ENCODE results near the gene RHOD.

RHOD gene

DNA sequence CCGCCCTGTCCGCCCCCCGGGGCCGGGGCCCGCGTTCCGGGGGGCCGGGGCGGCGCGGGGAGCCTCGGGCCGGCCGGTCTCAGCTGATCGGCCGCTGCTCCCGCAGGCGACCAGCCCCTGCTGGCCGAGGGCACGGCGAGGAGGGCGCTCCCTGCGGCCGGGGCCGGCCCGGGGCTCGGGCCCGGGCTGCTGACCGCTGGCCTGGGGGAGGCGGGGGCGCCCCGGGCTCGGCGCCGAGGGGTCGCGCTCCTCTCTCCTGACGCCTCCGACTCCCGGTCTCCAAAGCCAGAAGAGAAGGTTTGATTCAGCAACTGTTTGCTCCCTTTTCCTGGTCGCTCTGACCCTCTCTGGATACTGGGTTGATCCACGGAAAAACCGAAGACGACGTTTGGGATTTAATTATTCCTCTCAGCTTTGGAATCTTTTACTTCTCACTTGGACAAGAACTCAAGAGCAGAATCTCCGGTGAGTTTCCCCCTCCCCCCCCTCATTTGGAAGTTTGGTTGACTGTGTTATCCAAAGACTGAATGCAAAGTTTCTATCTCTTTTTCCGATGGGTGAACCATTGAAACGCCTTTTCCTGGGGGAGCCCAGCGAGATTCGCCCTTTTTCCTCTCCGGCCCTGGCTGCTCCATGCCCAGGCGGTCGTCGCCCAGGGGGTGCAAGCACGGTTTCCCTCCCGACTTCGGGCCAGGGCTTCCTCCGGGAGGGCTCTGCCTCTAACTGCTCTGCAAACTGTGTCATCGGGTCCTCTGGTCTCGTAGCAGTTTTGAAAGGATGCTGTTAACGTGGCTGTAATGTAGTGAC is 63.1 kb downstream of the RHOD start:
- ChIA-PET CTCF (interaction anchor here (0.7 to 2.0 kb wide), 9 partner anchors 9 to 237 kb away, joined by 3 to 11 read pairs (median 3); no protein-coding TSS in a partner anchor), POLR2A (interaction anchor here (1.0 kb wide), 2 partner anchors 10 to 120 kb away, joined by 3 to 4 read pairs; no protein-coding TSS in a partner anchor)
- peak; percentile 37 for DNase-seq (ENCODE audit: extremely low spot score)
- TF ChIP-seq, protein P1, sequence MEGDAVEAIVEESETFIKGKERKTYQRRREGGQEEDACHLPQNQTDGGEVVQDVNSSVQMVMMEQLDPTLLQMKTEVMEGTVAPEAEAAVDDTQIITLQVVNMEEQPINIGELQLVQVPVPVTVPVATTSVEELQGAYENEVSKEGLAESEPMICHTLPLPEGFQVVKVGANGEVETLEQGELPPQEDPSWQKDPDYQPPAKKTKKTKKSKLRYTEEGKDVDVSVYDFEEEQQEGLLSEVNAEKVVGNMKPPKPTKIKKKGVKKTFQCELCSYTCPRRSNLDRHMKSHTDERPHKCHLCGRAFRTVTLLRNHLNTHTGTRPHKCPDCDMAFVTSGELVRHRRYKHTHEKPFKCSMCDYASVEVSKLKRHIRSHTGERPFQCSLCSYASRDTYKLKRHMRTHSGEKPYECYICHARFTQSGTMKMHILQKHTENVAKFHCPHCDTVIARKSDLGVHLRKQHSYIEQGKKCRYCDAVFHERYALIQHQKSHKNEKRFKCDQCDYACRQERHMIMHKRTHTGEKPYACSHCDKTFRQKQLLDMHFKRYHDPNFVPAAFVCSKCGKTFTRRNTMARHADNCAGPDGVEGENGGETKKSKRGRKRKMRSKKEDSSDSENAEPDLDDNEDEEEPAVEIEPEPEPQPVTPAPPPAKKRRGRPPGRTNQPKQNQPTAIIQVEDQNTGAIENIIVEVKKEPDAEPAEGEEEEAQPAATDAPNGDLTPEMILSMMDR (IDR thresholded peaks at IDR 0.05; ENCODE audit: control extremely low read depth, extremely low read depth, low read depth, missing control alignments) = no peak

DNA sequence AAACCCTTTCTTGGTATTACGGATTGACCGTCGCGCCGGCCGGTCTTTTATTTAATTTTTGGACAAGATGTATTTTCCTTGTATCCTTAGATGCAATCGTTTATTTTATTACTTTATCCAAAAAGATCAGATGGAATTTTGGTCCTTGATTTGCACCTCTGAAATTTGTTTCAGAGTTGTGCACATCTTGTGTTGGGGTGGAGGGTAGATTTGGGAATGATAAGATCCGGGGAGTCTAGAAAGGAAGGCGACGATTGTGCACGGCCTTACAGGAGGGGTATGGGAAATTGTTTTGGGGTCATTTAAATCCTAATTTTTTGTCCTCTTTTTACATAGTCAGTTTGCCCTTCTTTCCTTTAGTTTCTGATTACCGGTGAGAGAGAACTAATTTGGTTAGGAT is 63.8 kb downstream of the RHOD start:
- POLR2A ChIA-PET = no interaction called here
- no peak for DNase-seq (ENCODE audit: extremely low spot score)
- CTCF ChIA-PET = interaction anchor here (1.5 kb wide), 1 partner anchor 142 kb away, joined by 11 read pairs; no protein-coding TSS in a partner anchor
- TF ChIP-seq, protein P1 (IDR thresholded peaks at IDR 0.05; ENCODE audit: control extremely low read depth, extremely low read depth, low read depth, missing control alignments) = no peak

DNA sequence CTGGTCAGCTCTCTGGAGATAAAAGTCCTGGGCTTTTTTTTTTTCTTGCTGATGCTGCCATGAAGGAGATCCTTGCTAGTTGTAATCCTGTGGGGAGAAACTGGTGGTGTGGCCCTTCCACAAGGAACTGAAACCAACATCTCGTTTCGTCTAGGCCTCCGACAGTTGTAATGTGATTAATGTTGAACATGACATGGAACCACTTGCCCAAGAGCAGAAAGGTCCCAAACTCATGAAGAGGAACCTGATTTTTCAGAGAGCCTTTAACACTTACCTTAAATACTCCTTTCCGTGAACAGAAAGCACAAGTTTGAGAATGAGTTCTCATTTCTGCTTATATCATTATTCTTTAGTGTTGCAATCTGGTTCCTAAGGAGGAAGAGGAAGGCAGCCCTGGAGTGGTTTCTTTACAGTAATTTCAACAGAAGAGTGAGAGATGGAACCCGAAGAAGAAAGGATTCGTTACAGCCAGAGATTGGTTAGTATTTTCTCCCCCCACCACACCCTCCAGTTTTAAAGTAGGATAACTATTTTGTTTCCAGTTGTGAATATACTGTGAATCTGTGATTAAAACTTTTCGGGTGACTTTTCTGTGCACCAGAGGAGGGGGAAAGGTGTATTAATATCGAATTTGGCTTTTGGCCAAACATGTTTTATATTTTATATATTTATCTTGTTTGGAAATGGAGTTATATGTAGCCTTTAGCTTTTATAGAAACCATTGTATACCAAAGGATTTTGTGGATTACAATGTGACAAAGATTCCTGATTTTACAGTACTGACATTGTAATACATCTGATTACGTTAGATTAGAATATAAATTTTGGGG is 64.4 kb downstream of the RHOD start:
- ChIA-PET POLR2A (no interaction called here), CTCF (interaction anchor here (1.2 to 1.5 kb wide), 3 partner anchors 29 to 39 kb away, joined by 3 to 5 read pairs (median 3); no protein-coding TSS in a partner anchor)
- TF ChIP-seq, protein P1 (IDR thresholded peaks at IDR 0.05; ENCODE audit: control extremely low read depth, extremely low read depth, low read depth, missing control alignments) = no peak
- DNase-seq (ENCODE audit: extremely low spot score) = peak; percentile 55
